Subcutaneous abdominal adipose tissue (tissue), 5 donors: ENCODE results near the gene SERAC1.

ENCODE experiments used
- H3K27ac ChIP-seq: one replicate; pipeline ENCODE4 v1.7.0; 2013; ENCODE audit warnings: low read depth, mild to moderate bottlenecking, inconsistent platforms, low read length, moderate library complexity
- H3K27me3 ChIP-seq, 5 donors: one replicate each; pipeline ENCODE4 v1.7.0; 2013; ENCODE audit warnings: low read length in 5 of 5, inconsistent platforms in 1 of 5; ENCODE audit not compliant: control insufficient read depth in 5 of 5, insufficient read depth in 4 of 5
- H3K36me3 ChIP-seq, 5 donors: one replicate each; pipeline ENCODE4 v1.7.0; 2013; ENCODE audit warnings: low read length in 5 of 5; ENCODE audit not compliant: control insufficient read depth in 5 of 5, insufficient read depth in 5 of 5
- H3K4me1 ChIP-seq, 5 donors: one replicate each; pipeline ENCODE4 v1.7.0; 2013; ENCODE audit warnings: low read length in 5 of 5, mild to moderate bottlenecking in 3 of 5, moderate library complexity in 1 of 5; ENCODE audit not compliant: control insufficient read depth in 5 of 5, insufficient read depth in 5 of 5
- H3K4me3 ChIP-seq, 5 donors: one replicate each; pipeline ENCODE4 v1.7.0; 2013; ENCODE audit warnings: low read length in 5 of 5, low read depth in 1 of 5
- H3K9ac ChIP-seq, 5 donors: one replicate each; pipeline ENCODE4 v1.7.0; 2013; ENCODE audit warnings: low read length in 5 of 5, mild to moderate bottlenecking in 4 of 5, moderate library complexity in 3 of 5
- H3K9me3 ChIP-seq, 5 donors: one replicate each; pipeline ENCODE4 v1.7.0; 2013; ENCODE audit warnings: low read length in 5 of 5; ENCODE audit not compliant: control insufficient read depth in 5 of 5
- donor health status: healthy.
- donor health status: healthy.
- donor health status: healthy.
- donor health status: healthy.
- donor health status: healthy.

SERAC1 gene

GRCh38 chr6:158070513-158070912 lies 97.5 kb downstream of the SERAC1 start:
- H3K27ac ChIP-seq = no peak overlapping the region
- no peak overlapping the region for H3K9ac ChIP-seq
- H3K36me3 ChIP-seq = peaks cover 0 to 9% (median 0%) of the 10 kb centered on the region in 5 donors
- no peaks in the 10 kb centered on the region for H3K27me3 ChIP-seq
- no peak overlapping the region for H3K4me3 ChIP-seq
- H3K9me3 ChIP-seq = no peaks in the 10 kb centered on the region
- H3K4me1 ChIP-seq = peaks cover 0 to 8% (median 0%) of the 10 kb centered on the region in 5 donors

DNA sequence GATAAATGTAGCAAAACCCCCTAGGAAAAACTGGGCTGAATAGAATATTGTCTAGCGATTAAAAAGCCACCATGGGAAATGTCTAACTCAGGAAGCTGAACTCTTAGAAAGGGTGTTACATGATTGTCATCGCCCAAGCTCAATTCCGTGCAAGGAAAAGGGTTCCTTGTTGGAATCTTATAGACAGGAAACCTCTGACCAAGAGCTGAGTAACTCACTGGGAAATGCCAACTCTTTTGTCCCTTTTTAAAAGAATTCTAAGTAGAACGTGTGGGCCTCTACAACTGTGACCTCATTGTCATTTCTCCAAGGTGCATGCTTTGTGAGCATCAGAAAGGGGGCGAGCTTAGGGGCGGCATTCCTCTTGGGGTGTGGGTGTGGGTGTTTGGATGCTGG lies 98.3 kb downstream of the SERAC1 start:
- Histone ChIP-seq H3K36me3 (peaks cover 0 to 12% (median 0%) of the 10 kb centered on the region in 5 donors), H3K9ac (no peak overlapping the region), H3K4me3 (no peak overlapping the region), H3K27me3 (no peaks in the 10 kb centered on the region), H3K4me1 (peaks cover 0 to 8% (median 0%) of the 10 kb centered on the region in 5 donors), H3K27ac (peak overlapping the region; percentile 9), H3K9me3 (no peaks in the 10 kb centered on the region)

DNA sequence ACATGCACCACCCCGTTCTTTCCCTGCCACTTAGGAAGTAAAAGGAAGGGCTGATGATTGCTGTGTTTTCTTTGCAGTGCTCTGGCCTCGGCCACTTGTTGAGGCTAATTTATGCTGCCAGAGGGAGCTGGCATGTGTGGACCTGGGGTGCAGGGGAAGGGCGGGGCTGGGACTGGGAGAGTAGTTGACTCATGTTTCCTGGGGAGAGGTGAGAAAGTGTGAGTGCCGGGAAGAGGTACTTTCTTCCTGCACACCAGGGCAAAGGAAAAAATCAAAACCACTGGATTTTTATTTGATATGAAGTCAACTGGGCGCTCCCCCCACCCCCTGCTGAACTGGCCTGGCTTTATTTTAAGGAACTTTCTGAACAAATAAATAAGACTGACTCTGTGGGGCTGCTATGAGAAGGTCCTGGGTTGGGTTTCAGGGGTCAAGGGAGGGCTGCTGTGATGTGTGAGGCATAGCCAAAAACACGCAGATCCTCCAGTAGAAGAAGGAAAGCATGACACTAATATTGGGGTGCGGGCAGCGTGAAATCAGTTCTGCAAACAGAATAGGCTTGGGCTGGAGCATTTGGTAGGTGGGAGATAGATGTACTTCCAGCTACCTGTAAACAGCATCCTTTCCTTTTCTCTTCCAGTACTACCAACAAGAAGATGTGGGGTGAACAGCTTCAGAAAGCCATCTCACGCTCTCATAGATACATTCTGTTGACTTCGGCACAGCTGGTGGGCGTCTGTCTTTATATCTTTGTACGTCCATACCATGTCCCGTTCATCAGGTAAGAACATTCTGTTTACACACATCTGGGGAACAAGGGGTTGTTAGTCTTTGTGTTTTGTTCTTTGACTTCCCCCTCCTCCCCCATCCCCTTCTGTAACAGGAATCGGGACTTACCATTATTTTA lies 98.9 kb downstream of the SERAC1 start:
- H3K27me3 ChIP-seq = no peaks in the 10 kb centered on the region
- H3K4me1 ChIP-seq = peaks cover 0 to 8% (median 0%) of the 10 kb centered on the region in 5 donors
- H3K36me3 ChIP-seq = peaks cover 0 to 14% (median 0%) of the 10 kb centered on the region in 5 donors
- no peak overlapping the region for H3K9ac ChIP-seq
- no peaks in the 10 kb centered on the region for H3K9me3 ChIP-seq
- H3K27ac ChIP-seq = peak overlapping the region; percentile 9
- H3K4me3 ChIP-seq = no peak overlapping the region

DNA sequence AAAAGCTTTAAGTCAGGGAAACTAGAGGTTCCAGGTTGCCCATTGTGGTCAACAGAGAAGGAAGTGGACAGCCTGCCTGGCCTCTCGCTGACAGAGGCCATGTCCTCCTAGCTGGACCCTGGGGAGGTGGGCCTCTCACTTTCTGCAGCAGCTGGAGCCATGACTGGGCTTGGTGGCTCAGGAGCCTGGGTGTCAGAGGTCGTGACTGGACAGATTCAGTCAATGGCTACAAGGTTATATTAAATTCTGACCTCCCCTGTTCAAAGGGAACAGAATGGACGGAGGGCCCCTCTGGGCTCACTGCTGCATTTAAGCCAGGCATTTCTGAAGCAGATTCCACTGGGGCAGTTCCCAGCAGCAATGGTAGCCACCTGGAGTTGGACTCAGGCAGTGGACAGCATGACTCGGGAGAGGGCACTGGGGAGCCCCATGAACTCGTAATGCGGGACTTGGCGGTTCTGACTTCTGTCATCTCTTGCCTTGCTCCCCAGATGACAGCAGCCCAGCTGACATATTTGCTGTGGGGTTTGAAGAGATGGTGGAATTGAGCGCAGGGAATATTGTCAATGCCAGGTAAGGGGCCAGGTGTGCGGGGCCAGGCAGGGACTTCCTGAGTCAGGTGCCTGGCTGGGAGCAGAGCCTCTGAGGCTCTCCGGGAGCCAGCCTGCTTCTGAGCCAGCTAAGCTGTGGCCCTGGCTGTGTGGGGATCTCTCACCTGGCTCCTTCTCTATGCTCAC lies 99.7 kb downstream of the SERAC1 start:
- Histone ChIP-seq H3K27ac (no peak overlapping the region), H3K9me3 (peaks cover 0 to 2% (median 0%) of the 10 kb centered on the region in 5 donors), H3K4me3 (no peak overlapping the region), H3K9ac (no peak overlapping the region), H3K36me3 (peaks cover 0 to 13% (median 0%) of the 10 kb centered on the region in 5 donors), H3K27me3 (no peaks in the 10 kb centered on the region), H3K4me1 (peaks cover 0 to 8% (median 0%) of the 10 kb centered on the region in 5 donors)

- Histone ChIP-seq H3K27me3 (no peaks in the 10 kb centered on the region), H3K4me1 (peaks cover 0 to 8% (median 0%) of the 10 kb centered on the region in 5 donors), H3K4me3 (no peak overlapping the region), H3K27ac (no peak overlapping the region), H3K36me3 (peaks cover 0 to 13% (median 0%) of the 10 kb centered on the region in 5 donors), H3K9ac (no peak overlapping the region), H3K9me3 (peaks cover 0 to 6% (median 2%) of the 10 kb centered on the region in 5 donors)
Measured at GRCh38 chr6:158067436-158068015, 100.5 kb downstream of the SERAC1 start.

DNA sequence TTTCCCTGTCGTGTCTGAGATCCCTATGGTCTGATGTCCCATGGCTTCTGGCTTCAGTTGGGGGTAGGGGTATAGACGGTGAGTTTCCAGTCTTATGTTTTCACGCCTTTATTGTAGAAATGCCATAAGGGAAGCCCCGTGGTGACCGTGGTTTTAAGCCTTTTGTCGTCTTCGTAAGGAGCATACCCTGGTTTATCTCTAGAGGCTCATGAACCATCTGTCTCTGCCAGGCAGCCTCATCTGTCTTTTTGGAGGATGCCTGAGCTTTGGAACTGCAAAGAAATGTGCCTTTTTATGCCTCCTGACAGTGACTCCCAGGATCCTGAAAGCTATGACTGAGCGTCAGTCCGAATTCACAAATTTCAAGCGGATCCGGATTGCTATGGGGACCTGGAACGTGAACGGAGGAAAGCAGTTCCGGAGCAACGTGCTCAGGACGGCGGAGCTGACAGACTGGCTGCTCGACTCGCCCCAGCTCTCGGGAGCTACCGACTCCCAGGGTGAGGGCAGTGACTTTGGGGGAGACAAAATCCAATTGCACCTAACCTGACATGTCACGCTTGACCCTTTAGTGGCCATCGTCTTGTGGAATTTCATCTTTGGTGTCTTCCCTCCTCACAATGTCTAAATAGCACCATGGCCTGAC lies 101.8 kb downstream of the SERAC1 start:
- no peak overlapping the region for H3K27ac ChIP-seq
- no peak overlapping the region for H3K4me3 ChIP-seq
- no peak overlapping the region for H3K9ac ChIP-seq
- H3K9me3 ChIP-seq = peaks cover 0 to 6% (median 3%) of the 10 kb centered on the region in 5 donors
- H3K4me1 ChIP-seq = peaks cover under 1 to 7% (median under 1%) of the 10 kb centered on the region in 5 donors
- H3K36me3 ChIP-seq = peaks cover 0 to 13% (median 0%) of the 10 kb centered on the region in 5 donors
- H3K27me3 ChIP-seq = no peaks in the 10 kb centered on the region

- peaks cover 6 to 22% (median 16%) of the 10 kb centered on the region in 5 donors for H3K4me1 ChIP-seq
- peaks cover 0 to 6% (median 3%) of the 10 kb centered on the region in 5 donors for H3K9me3 ChIP-seq
- no peak overlapping the region for H3K27ac ChIP-seq
- H3K4me3 ChIP-seq = no peak overlapping the region
- no peaks in the 10 kb centered on the region for H3K27me3 ChIP-seq
- H3K9ac ChIP-seq = no peak overlapping the region
- H3K36me3 ChIP-seq = peaks cover 0 to 13% (median 0%) of the 10 kb centered on the region in 5 donors
Measured at GRCh38 chr6:158064725-158065251, 103.3 kb downstream of the SERAC1 start.

- Histone ChIP-seq H3K36me3 (peaks cover 0 to 13% (median 0%) of the 10 kb centered on the region in 5 donors), H3K4me3 (no peak overlapping the region), H3K9ac (no peak overlapping the region), H3K4me1 (peaks cover 6 to 19% (median 17%) of the 10 kb centered on the region in 5 donors), H3K27ac (no peak overlapping the region), H3K27me3 (no peaks in the 10 kb centered on the region), H3K9me3 (peaks cover 0 to 6% (median 3%) of the 10 kb centered on the region in 5 donors)
Measured at GRCh38 chr6:158063736-158064135, 104.3 kb downstream of the SERAC1 start.

GRCh38 chr6:158061709-158062461 lies 106.2 kb downstream of the SERAC1 start:
- Histone ChIP-seq H3K4me1 (peaks cover 6 to 20% (median 19%) of the 10 kb centered on the region in 5 donors), H3K27ac (no peak overlapping the region), H3K4me3 (no peak overlapping the region), H3K9me3 (peaks cover 0 to 6% (median 3%) of the 10 kb centered on the region in 5 donors), H3K27me3 (no peaks in the 10 kb centered on the region), H3K9ac (no peak overlapping the region), H3K36me3 (peaks cover 0 to 13% (median 0%) of the 10 kb centered on the region in 5 donors)
